KOPT-K1 (cell line): ENCODE data around the gene PLOD2.

Source experiments
- H3K27ac ChIP-seq: fragments of 200-600 bp; sonication (generic); 2 replicates; pipeline ENCODE4 v1.5.1; 2016; ENCODE audit warnings: antibody characterized with exemption, mild to moderate bottlenecking, low read depth, low read length; ENCODE audit not compliant: poor library complexity, severe bottlenecking
- H3K36me3 ChIP-seq: fragments of 200-600 bp; sonication (generic); 2 replicates; pipeline ENCODE4 v1.5.1; 2017; ENCODE audit warnings: antibody characterized with exemption, mild to moderate bottlenecking, low read length, moderate library complexity; ENCODE audit not compliant: insufficient read depth
- H3K9me3 ChIP-seq: fragments of 200-600 bp; sonication (generic); 2 replicates; pipeline ENCODE4 v1.5.1; 2017; ENCODE audit warnings: antibody characterized with exemption, low read length, mild to moderate bottlenecking; ENCODE audit not compliant: insufficient read depth, poor library complexity, severe bottlenecking

The PLOD2 gene

GRCh38 chr3:146160321-146160963 lies 542 bp downstream of the PLOD2 start:
- H3K9me3 ChIP-seq: no peaks in the 10 kb centered on the region
- H3K27ac ChIP-seq: no peak overlapping the region
- H3K36me3 ChIP-seq: no peaks in the 10 kb centered on the region

- Histone ChIP-seq H3K9me3 (no peaks in the 10 kb centered on the region), H3K27ac (no peak overlapping the region), H3K36me3 (no peaks in the 10 kb centered on the region)
Measured at GRCh38 chr3:146159616-146160320, 1.2 kb downstream of the PLOD2 start.

GRCh38 chr3:146159037-146159436 lies 1.9 kb downstream of the PLOD2 start:
- H3K9me3 ChIP-seq: no peaks in the 10 kb centered on the region
- H3K36me3 ChIP-seq: no peaks in the 10 kb centered on the region
- H3K27ac ChIP-seq: no peak overlapping the region

- Histone ChIP-seq H3K9me3 (no peaks in the 10 kb centered on the region), H3K36me3 (no peaks in the 10 kb centered on the region), H3K27ac (no peak overlapping the region)
Measured at GRCh38 chr3:146157325-146158060, 3.5 kb downstream of the PLOD2 start.

GRCh38 chr3:146156666-146157314 lies 4.2 kb downstream of the PLOD2 start:
- Histone ChIP-seq H3K27ac (no peak overlapping the region), H3K9me3 (no peaks in the 10 kb centered on the region), H3K36me3 (no peaks in the 10 kb centered on the region)

- H3K27ac ChIP-seq: no peak overlapping the region
- H3K36me3 ChIP-seq: no peaks in the 10 kb centered on the region
- H3K9me3 ChIP-seq: no peaks in the 10 kb centered on the region
Measured at GRCh38 chr3:146156095-146156494, 4.9 kb downstream of the PLOD2 start.

- Histone ChIP-seq H3K27ac (no peak overlapping the region), H3K9me3 (no peaks in the 10 kb centered on the region), H3K36me3 (no peaks in the 10 kb centered on the region)
Measured at GRCh38 chr3:146154995-146155394, 6.0 kb downstream of the PLOD2 start.

- H3K9me3 ChIP-seq: no peaks in the 10 kb centered on the region
- no peaks in the 10 kb centered on the region for H3K36me3 ChIP-seq
- H3K27ac ChIP-seq: no peak overlapping the region
Measured at GRCh38 chr3:146154316-146154715, 6.7 kb downstream of the PLOD2 start.

GRCh38 chr3:146153429-146153828 lies 7.6 kb downstream of the PLOD2 start:
- H3K27ac ChIP-seq: no peak overlapping the region
- H3K36me3 ChIP-seq: no peaks in the 10 kb centered on the region
- no peaks in the 10 kb centered on the region for H3K9me3 ChIP-seq

GRCh38 chr3:146152834-146153233 lies 8.2 kb downstream of the PLOD2 start:
- no peaks in the 10 kb centered on the region for H3K36me3 ChIP-seq
- H3K27ac ChIP-seq: no peak overlapping the region
- H3K9me3 ChIP-seq: no peaks in the 10 kb centered on the region

- Histone ChIP-seq H3K36me3 (no peaks in the 10 kb centered on the region), H3K27ac (no peak overlapping the region), H3K9me3 (no peaks in the 10 kb centered on the region)
Measured at GRCh38 chr3:146148468-146148931, 12.5 kb downstream of the PLOD2 start.

- Histone ChIP-seq H3K27ac (no peak overlapping the region), H3K36me3 (no peaks in the 10 kb centered on the region), H3K9me3 (no peaks in the 10 kb centered on the region)
Measured at GRCh38 chr3:146145642-146146041, 15.3 kb downstream of the PLOD2 start.

- H3K36me3 ChIP-seq: no peaks in the 10 kb centered on the region
- no peak overlapping the region for H3K27ac ChIP-seq
- no peaks in the 10 kb centered on the region for H3K9me3 ChIP-seq
Measured at GRCh38 chr3:146142757-146143156, 18.2 kb downstream of the PLOD2 start.

GRCh38 chr3:146139586-146140110 lies 21.3 kb downstream of the PLOD2 start:
- Histone ChIP-seq H3K36me3 (no peaks in the 10 kb centered on the region), H3K27ac (no peak overlapping the region), H3K9me3 (no peaks in the 10 kb centered on the region)

- Histone ChIP-seq H3K27ac (no peak overlapping the region), H3K36me3 (no peaks in the 10 kb centered on the region), H3K9me3 (no peaks in the 10 kb centered on the region)
Measured at GRCh38 chr3:146138902-146139301, 22.1 kb downstream of the PLOD2 start.
